Testis (tissue), 3 donors: ENCODE data around the gene CTNNA2. TPM values are rescaled to one million over a fixed set of nuclear protein-coding genes. Genes with fewer than 3 reads are reported as not detected.

Source experiments
- DNase-seq: peaks from one replicate; pipeline ENCODE4 v3.0.0-alpha.2; 2019
- H3K27ac ChIP-seq, 2 donors: fragments of 200-600 bp; sonication (generic); one replicate each; pipeline ENCODE4 v1.5.1; 2019
- H3K27me3 ChIP-seq: fragments of 200-600 bp; sonication (generic); one replicate; pipeline ENCODE4 v1.5.1; 2019
- H3K36me3 ChIP-seq: fragments of 200-600 bp; sonication (generic); one replicate; pipeline ENCODE4 v1.5.1; 2017; ENCODE audit warnings: low read depth; ENCODE audit errors: missing control alignments
- H3K4me1 ChIP-seq: fragments of 200-600 bp; sonication (generic); one replicate; pipeline ENCODE4 v1.5.1; 2019
- H3K4me3 ChIP-seq, 2 donors: fragments of 200-600 bp; sonication (generic); one replicate each; pipeline ENCODE4 v1.5.1; 2017 to 2019
- H3K9me3 ChIP-seq: fragments of 200-600 bp; sonication (generic); one replicate; pipeline ENCODE4 v1.5.1; 2017
- POLR2A ChIP-seq: fragments of 450-650 bp; IDR thresholded peaks from one replicate; pipeline ENCODE4 v1.6.1; 2017; ENCODE audit warnings: antibody characterized with exemption, mild to moderate bottlenecking, moderate library complexity
- WGBS, 2 donors: methylation state at CpG; one replicate each; pipeline ENCODE4 v1.1.5; 2018; 5-methylcytosine and 5-hydroxymethylcytosine counted together
- intact Hi-C: fragments of 100-400 bp; cut with DNase I; formaldehyde crosslinking; loops from one replicate; pipeline ENCODE4 v1.15.1; 2023; ENCODE audit warnings: low total_unique reads
- polyA plus RNA-seq: library from polyadenylated mRNA; stranded (reverse); fragments of 350-450 nt; fragmentation: Illumina TruSeq; extraction: RNeasy Lipid Tissue Mini Kit (QIAGEN cat#74804); gene quantifications from one replicate; pipeline ENCODE4 v1.2.3, GENCODE V29; 2014; ENCODE audit warnings: low read depth, low replicate concordance; ENCODE audit not compliant: insufficient read depth
- total RNA-seq, 2 donors: library from RNA; depleted of rRNA; stranded (reverse); fragments of >200 nt; gene quantifications; one replicate each; pipeline ENCODE4 v1.2.3, GENCODE V29; 2016
- TF ChIP-seq, protein P1 (sequence below), 3 experiments: fragments of 450-650 bp in 2 of 3; fragments of 200-600 bp in 1 of 3; sonication (generic) in 1 of 3; IDR thresholded peaks; one replicate each; pipeline ENCODE4 v1.5.1; 2016 to 2019; ENCODE audit warnings: antibody characterized with exemption in 3 of 3, mild to moderate bottlenecking in 2 of 3, moderate library complexity in 1 of 3

The CTNNA2 gene
- total and polyA plus RNA-seq, 3 donors from 2014 or later: 36.8 to 44.5 (median 43.4) TPM

DNA sequence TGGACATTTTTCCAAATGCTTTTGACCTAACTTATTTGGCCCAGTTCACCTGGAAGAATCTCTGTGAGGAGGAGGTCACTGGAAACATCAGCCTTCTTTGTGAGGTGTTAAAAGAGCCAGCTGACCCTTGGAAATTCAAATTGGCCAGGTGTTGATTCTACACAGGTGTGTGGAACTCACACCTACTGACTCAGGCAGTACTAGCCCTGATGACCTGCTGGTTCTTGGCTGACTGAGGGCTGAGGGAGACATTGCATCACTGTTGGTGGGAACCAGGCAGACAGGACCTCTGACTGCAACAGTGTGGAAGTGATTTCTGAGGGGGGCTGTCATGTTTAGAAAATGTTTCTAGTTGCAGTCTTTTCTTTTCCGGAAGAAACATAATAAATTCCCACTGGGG, 1033.9 kb downstream of the CTNNA2 start:
- H3K4me3 ChIP-seq: no peak overlapping the region
- 85 to 93% methylated on average over 1 of the region's 1 CpG for WGBS, 2 donors
- no peak for DNase-seq
- TF ChIP-seq, protein P1, sequence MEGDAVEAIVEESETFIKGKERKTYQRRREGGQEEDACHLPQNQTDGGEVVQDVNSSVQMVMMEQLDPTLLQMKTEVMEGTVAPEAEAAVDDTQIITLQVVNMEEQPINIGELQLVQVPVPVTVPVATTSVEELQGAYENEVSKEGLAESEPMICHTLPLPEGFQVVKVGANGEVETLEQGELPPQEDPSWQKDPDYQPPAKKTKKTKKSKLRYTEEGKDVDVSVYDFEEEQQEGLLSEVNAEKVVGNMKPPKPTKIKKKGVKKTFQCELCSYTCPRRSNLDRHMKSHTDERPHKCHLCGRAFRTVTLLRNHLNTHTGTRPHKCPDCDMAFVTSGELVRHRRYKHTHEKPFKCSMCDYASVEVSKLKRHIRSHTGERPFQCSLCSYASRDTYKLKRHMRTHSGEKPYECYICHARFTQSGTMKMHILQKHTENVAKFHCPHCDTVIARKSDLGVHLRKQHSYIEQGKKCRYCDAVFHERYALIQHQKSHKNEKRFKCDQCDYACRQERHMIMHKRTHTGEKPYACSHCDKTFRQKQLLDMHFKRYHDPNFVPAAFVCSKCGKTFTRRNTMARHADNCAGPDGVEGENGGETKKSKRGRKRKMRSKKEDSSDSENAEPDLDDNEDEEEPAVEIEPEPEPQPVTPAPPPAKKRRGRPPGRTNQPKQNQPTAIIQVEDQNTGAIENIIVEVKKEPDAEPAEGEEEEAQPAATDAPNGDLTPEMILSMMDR (IDR thresholded peaks at IDR 0.05): no peak
- TF ChIP-seq POLR2A: no peak
- no peaks in the 10 kb centered on the region for H3K4me1 ChIP-seq
- no peaks in the 10 kb centered on the region for H3K9me3 ChIP-seq
- H3K36me3 ChIP-seq: no peaks in the 10 kb centered on the region
- H3K27me3 ChIP-seq: no peaks in the 10 kb centered on the region
- no peak overlapping the region for H3K27ac ChIP-seq
- intact Hi-C loops: no loop called here

DNA sequence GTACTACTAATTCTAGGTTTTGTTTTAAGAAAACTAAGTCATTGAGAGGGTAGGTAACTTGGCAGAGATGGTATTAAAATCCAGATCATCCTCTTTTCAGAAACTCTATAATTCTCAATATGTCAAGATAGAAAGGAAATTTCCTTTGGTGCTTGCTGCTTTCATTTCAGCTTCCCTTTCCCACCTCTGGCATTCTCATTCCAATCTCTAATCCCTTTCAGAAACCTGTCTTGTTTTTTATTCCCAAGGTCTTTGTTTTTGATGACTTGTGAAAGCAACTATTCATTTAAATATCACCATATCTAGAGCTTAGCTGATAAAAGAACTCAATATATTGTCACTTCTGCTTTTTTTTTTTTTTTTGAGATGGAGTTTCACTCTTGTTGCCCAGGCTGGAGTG, 1034.5 kb downstream of the CTNNA2 start:
- no peak for DNase-seq
- Histone ChIP-seq H3K27me3 (no peaks in the 10 kb centered on the region), H3K4me1 (no peaks in the 10 kb centered on the region), H3K36me3 (no peaks in the 10 kb centered on the region), H3K27ac (no peak overlapping the region), H3K9me3 (no peaks in the 10 kb centered on the region), H3K4me3 (no peak overlapping the region)
- TF ChIP-seq, protein P1 (IDR thresholded peaks at IDR 0.05): no peak
- no peak for TF ChIP-seq POLR2A
- intact Hi-C loops: no loop called here

DNA sequence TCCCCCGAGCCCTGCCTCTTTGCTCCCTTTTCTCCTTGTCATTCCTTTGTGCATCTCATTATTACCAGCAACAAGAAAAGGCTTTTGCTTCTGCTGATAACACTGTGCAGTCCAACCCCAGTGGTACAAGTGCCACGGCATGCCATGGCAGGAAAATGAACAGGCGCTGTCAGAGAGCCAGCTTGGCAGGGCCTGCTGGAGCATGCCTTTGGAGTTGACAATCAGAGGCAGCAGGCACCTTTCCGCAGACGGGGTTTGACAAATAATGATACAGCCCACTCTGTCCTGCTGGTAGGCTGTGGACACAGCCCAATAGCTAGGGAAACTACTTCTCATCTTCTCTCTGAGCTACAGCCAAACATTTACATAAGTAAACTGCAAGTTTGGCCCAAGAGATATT, 1035.6 kb downstream of the CTNNA2 start:
- TF ChIP-seq, protein P1 (IDR thresholded peaks at IDR 0.05): no peak
- no peak for TF ChIP-seq POLR2A
- intact Hi-C loops: no loop called here
- 81 to 85% methylated on average over 5 of the region's 5 CpGs for WGBS, 2 donors
- no peaks in the 10 kb centered on the region for H3K4me1 ChIP-seq
- no peak overlapping the region for H3K4me3 ChIP-seq
- no peak overlapping the region for H3K27ac ChIP-seq
- H3K27me3 ChIP-seq: no peaks in the 10 kb centered on the region
- DNase-seq: no peak
- no peaks in the 10 kb centered on the region for H3K9me3 ChIP-seq
- H3K36me3 ChIP-seq: no peaks in the 10 kb centered on the region

DNA sequence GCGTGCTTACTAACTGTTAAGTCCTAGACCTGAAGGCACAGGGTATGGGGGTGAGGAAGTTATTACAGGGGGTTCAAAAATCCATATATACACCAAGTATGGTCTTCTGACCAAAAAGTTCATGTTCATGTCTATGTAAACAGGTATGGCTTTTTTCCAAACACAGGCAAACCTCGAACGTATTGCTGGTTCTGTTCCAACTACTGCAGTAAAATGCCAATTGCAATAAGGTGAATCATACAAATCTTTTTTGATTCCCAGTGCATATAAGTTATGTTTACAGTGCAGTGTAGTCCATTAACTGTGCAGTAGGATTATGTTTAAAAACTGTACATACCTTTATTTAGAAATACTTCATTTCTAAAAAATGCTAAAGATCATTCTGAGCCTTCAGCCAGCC, 1037.0 kb downstream of the CTNNA2 start:
- no peak for TF ChIP-seq POLR2A
- TF ChIP-seq, protein P1 (IDR thresholded peaks at IDR 0.05): no peak
- H3K4me1 ChIP-seq: no peaks in the 10 kb centered on the region
- no peak overlapping the region for H3K27ac ChIP-seq
- 80 to 87% methylated on average over 3 of the region's 3 CpGs for WGBS, 2 donors
- H3K9me3 ChIP-seq: no peaks in the 10 kb centered on the region
- no peak for DNase-seq
- no peak overlapping the region for H3K4me3 ChIP-seq
- H3K27me3 ChIP-seq: no peaks in the 10 kb centered on the region
- H3K36me3 ChIP-seq: no peaks in the 10 kb centered on the region
- intact Hi-C loops: no loop called here

DNA sequence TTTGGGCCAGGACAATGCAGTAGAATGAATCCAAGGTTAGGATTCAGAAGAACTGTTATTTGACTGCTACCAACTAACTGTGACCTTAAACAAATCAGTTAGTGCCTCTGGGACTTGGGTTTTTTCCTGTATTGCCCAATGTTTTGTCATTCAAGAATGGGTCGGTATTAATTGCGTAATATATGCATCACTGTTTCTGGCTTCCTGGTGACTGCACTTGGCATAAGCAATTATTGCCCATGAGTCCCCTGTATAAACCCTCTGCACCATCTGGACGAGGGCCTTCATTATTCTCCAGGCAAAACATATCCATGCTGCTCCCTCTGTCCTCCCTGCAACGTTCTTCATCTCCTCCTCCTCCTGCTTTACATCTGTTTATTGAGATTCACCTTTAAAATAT, 1047.5 kb downstream of the CTNNA2 start:
- H3K27ac ChIP-seq: no peak overlapping the region
- intact Hi-C loops: no loop called here

More for the DNA sequence above, 1047.5 kb downstream of the CTNNA2 start:
- no peaks in the 10 kb centered on the region for H3K9me3 ChIP-seq
- no peaks in the 10 kb centered on the region for H3K27me3 ChIP-seq
- no peak for DNase-seq
- WGBS, 2 donors: 41 to 47% methylated on average over 4 of the region's 4 CpGs
- no peaks in the 10 kb centered on the region for H3K4me1 ChIP-seq
- TF ChIP-seq, protein P1 (IDR thresholded peaks at IDR 0.05): no peak
- TF ChIP-seq POLR2A: no peak
- no peak overlapping the region for H3K4me3 ChIP-seq
- H3K36me3 ChIP-seq: no peaks in the 10 kb centered on the region
